ENCODE results near the gene TMEM190. TPM values are rescaled to one million over a fixed set of nuclear protein-coding genes. Genes with fewer than 3 reads are reported as not detected.

TMEM190 gene
- total and polyA plus RNA-seq, 9 of the 15 experiments (the other 6 are each of a cell fraction or from before 2014, with no cell fraction given): not detected

GRCh38 chr19:55368701-55369563, 7.7 kb upstream of the TMEM190 start (continued):
- TF ChIP-seq RBFOX2 (IDR thresholded peaks at IDR 0.05; ENCODE audit: low read depth, low read length) (peak; percentile 9; the same call in 1 of the 2 replicates), FOS (IDR thresholded peaks at IDR 0.05; ENCODE audit: extremely low read depth, insufficient read length) (no peak), ZNF3 (CRISPR knock-in tag; IDR thresholded peaks at IDR 0.05) (no peak), BMI1 (IDR thresholded peaks at IDR 0.05; ENCODE audit: low read length) (no peak), CBX3 (IDR thresholded peaks at IDR 0.05; ENCODE audit: borderline replicate concordance in 1 of 2, low read length in 2 of 2) (no peak), KLF1 (tag; IDR thresholded peaks at IDR 0.05) (no peak), ZFP91 (CRISPR knock-in tag; IDR thresholded peaks at IDR 0.05) (no peak), TEAD4 (IDR thresholded peaks at IDR 0.05; ENCODE audit: low read length) (peak; percentile 35; the same call in 1 of the 2 replicates), TEAD4 (CRISPR knock-in tag; IDR thresholded peaks at IDR 0.05; ENCODE audit: borderline replicate concordance) (no peak), KDM1A (IDR thresholded peaks at IDR 0.05) (peak; percentile 23 to 50; a peak in 1 of 4 replicates), NEUROD1 (IDR thresholded peaks at IDR 0.05; ENCODE audit: borderline replicate concordance, low read depth, low read length, partially characterized antibody) (peak; percentile 29), NCOA6 (IDR thresholded peaks at IDR 0.05) (peak; percentile 82), TRIM24 (IDR thresholded peaks at IDR 0.05) (peak in 1 of 2 experiments; percentile 8; a peak in 1 of 4 replicates), POLR2AphosphoS5 (IDR thresholded peaks at IDR 0.05; ENCODE audit: control insufficient read depth, insufficient read depth, low read depth, low read length) (no peak), SAFB2 (IDR thresholded peaks at IDR 0.05; ENCODE audit: borderline replicate concordance, low read depth, low read length, severe bottlenecking) (no peak), ZBTB33 (CRISPR knock-in tag; IDR thresholded peaks at IDR 0.05) (peak; percentile 94), HNRNPL (IDR thresholded peaks at IDR 0.05; ENCODE audit: low read depth, low read length) (no peak), HIVEP1 (CRISPR knock-in tag; IDR thresholded peaks at IDR 0.05) (no peak), CREB3 (tag; conservative IDR thresholded peaks at IDR 0.05; ENCODE audit: low read depth) (no peak), NONO (IDR thresholded peaks at IDR 0.05; ENCODE audit: low read depth in 2 of 2, low read length in 1 of 2) (0 out of 4 replicates have a peak, but pooled peaks of 1 of the 2 experiments have one; percentile 20), TBL1XR1 (IDR thresholded peaks at IDR 0.05; ENCODE audit: low read length in 2 of 2) (no peak), ETV1 (tag; conservative IDR thresholded peaks at IDR 0.05; ENCODE audit: low read depth) (0 out of 2 replicates have a peak, but pooled peaks have one; percentile 9), IFI16 (CRISPR knock-in tag; IDR thresholded peaks at IDR 0.05) (no peak), MAFG (tag; conservative IDR thresholded peaks at IDR 0.05) (no peak)

All from K562 (cell line).